Superior temporal gyrus (tissue), 1 donor: ENCODE data around the gene ANKRD44.

Experiments
- DNase-seq: peaks from one replicate; pipeline ENCODE4 v3.0.0-alpha.2; 2016; ENCODE audit errors: extremely low spot score

ANKRD44 gene

GRCh38 chr2:196987649-196988364 lies 322.8 kb downstream of the ANKRD44 start:
- peak; percentile 80 for DNase-seq

GRCh38 chr2:196987298-196987648 lies 323.3 kb downstream of the ANKRD44 start:
- DNase-seq: no peak

- no peak for DNase-seq
Observed at GRCh38 chr2:196985511-196986183, 324.9 kb downstream of the ANKRD44 start.

- DNase-seq: no peak
Observed at GRCh38 chr2:196984903-196985302, 325.7 kb downstream of the ANKRD44 start.

- DNase-seq: no peak
Observed at GRCh38 chr2:196983934-196984333, 326.6 kb downstream of the ANKRD44 start.

- no peak for DNase-seq
Observed at GRCh38 chr2:196980473-196980872, 330.1 kb downstream of the ANKRD44 start.

- DNase-seq: no peak
Observed at GRCh38 chr2:196980001-196980400, 330.6 kb downstream of the ANKRD44 start.

- no peak for DNase-seq
Observed at GRCh38 chr2:196977507-196977906, 333.1 kb downstream of the ANKRD44 start.

- no peak for DNase-seq
Observed at GRCh38 chr2:196974970-196975369, 335.6 kb downstream of the ANKRD44 start.

GRCh38 chr2:196971574-196972279 lies 338.9 kb downstream of the ANKRD44 start:
- DNase-seq: no peak

GRCh38 chr2:196970099-196970498 lies 340.5 kb downstream of the ANKRD44 start:
- DNase-seq: no peak

- no peak for DNase-seq
Observed at GRCh38 chr2:196968516-196968915, 342.1 kb downstream of the ANKRD44 start.

GRCh38 chr2:196967775-196968174 lies 342.8 kb downstream of the ANKRD44 start:
- no peak for DNase-seq

GRCh38 chr2:196967116-196967515 lies 343.5 kb downstream of the ANKRD44 start:
- DNase-seq: no peak

GRCh38 chr2:196966061-196966460 lies 344.5 kb downstream of the ANKRD44 start:
- DNase-seq: no peak

GRCh38 chr2:196965651-196966050 lies 344.9 kb downstream of the ANKRD44 start:
- no peak for DNase-seq

GRCh38 chr2:196963961-196964360 lies 346.6 kb downstream of the ANKRD44 start:
- DNase-seq: no peak

GRCh38 chr2:196963043-196963442 lies 347.5 kb downstream of the ANKRD44 start:
- no peak for DNase-seq

- DNase-seq: no peak
Observed at GRCh38 chr2:196962325-196962724, 348.3 kb downstream of the ANKRD44 start.

- no peak for DNase-seq
Observed at GRCh38 chr2:196961889-196962288, 348.7 kb downstream of the ANKRD44 start.

GRCh38 chr2:196959734-196960338 lies 350.7 kb downstream of the ANKRD44 start:
- no peak for DNase-seq

- no peak for DNase-seq
Observed at GRCh38 chr2:196959281-196959680, 351.3 kb downstream of the ANKRD44 start.
